Tibial nerve (tissue), 4 donors: ENCODE data around the gene RGMB.

Experiments
- EP300 ChIP-seq, 2 donors: sonication (generic); formaldehyde crosslinking; IDR thresholded peaks; one replicate each; pipeline ENCODE4 v1.6.1; 2017; ENCODE audit warnings: antibody characterized with exemption in 2 of 2, mild to moderate bottlenecking in 1 of 2
- POLR2A ChIP-seq, 2 donors: fragments of 450-650 bp; IDR thresholded peaks; one replicate each; pipeline ENCODE4 v1.6.1; 2017; ENCODE audit warnings: antibody characterized with exemption in 2 of 2, mild to moderate bottlenecking in 2 of 2, moderate library complexity in 2 of 2
- TF ChIP-seq, protein P1 (sequence below), 5 experiments: fragments of 200-600 bp in 3 of 5; fragments of 450-650 bp in 2 of 5; sonication (generic) in 3 of 5; IDR thresholded peaks; one replicate each; pipeline ENCODE4 v1.5.1; 2016 to 2019; ENCODE audit warnings: antibody characterized with exemption in 5 of 5, mild to moderate bottlenecking in 3 of 5, moderate library complexity in 2 of 5

DNA sequence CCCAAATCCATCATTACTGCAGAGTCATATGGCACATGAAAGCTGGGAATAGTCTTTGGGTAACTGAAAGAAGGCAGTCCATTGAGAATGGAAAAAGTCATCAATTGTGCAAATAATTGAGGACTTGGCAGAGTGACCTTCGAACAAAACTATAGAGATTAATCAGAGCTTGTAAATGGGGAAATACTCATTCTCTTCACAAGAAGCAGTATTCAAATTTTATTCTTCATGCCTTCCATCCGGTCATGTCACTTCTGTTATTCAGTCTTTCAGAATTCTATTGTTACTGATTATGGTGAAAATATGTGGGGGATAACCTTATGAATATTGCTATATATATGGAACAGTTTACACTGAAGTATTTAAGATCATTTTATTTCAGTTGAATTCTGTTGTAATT is 8.1 kb downstream of the RGMB start:
- TF ChIP-seq, protein P1, sequence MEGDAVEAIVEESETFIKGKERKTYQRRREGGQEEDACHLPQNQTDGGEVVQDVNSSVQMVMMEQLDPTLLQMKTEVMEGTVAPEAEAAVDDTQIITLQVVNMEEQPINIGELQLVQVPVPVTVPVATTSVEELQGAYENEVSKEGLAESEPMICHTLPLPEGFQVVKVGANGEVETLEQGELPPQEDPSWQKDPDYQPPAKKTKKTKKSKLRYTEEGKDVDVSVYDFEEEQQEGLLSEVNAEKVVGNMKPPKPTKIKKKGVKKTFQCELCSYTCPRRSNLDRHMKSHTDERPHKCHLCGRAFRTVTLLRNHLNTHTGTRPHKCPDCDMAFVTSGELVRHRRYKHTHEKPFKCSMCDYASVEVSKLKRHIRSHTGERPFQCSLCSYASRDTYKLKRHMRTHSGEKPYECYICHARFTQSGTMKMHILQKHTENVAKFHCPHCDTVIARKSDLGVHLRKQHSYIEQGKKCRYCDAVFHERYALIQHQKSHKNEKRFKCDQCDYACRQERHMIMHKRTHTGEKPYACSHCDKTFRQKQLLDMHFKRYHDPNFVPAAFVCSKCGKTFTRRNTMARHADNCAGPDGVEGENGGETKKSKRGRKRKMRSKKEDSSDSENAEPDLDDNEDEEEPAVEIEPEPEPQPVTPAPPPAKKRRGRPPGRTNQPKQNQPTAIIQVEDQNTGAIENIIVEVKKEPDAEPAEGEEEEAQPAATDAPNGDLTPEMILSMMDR (IDR thresholded peaks at IDR 0.05) = no peak
- no peak for TF ChIP-seq POLR2A (IDR thresholded peaks at IDR 0.05)
- no peak for TF ChIP-seq EP300 (IDR thresholded peaks at IDR 0.05)
